ENCODE results near the gene ZMYND8. TPM values are rescaled to one million over a fixed set of nuclear protein-coding genes. Genes with fewer than 3 reads are reported as not detected.
A peak's percentile ranks its signal among the peaks of the same experiment; 100 is the strongest.

Gene ZMYND8
- total and polyA plus RNA-seq, 11 donors: 11.3 to 46.4 (median 28.7) TPM

- Histone ChIP-seq H3K4me1 (peaks cover 0 to 67% (median 42%) of the 10 kb centered on the region in 12 donors), H3K4me3 (no peak overlapping the region), H3K36me3 (peaks cover 0 to 46% (median 14%) of the 10 kb centered on the region in 9 donors), H3K27me3 (no peaks in the 10 kb centered on the region), H3K27ac (peak overlapping the region in 9 of 12 donors; percentile 39 to 87 (median 59)), H3K9me3 (no peaks in the 10 kb centered on the region)
- 72 to 82% (median 77%) methylated on average over 8 of the region's 8 CpGs for WGBS, 4 donors
- TF ChIP-seq POLR2A (IDR thresholded peaks at IDR 0.05) (no peak), CTCF (IDR thresholded peaks at IDR 0.05) (no peak)
- DNase-seq (no peak), ATAC-seq (no peak)
- intact Hi-C loops (cut with DNase I): loop anchor here in 1 of 10 donors (5.0 kb wide), 1 partner anchor 44 kb away; no protein-coding TSS in a partner anchor
These were observed 99.7 kb downstream of the ZMYND8 start for GRCh38 chr20:47256668-47257236.

DNA sequence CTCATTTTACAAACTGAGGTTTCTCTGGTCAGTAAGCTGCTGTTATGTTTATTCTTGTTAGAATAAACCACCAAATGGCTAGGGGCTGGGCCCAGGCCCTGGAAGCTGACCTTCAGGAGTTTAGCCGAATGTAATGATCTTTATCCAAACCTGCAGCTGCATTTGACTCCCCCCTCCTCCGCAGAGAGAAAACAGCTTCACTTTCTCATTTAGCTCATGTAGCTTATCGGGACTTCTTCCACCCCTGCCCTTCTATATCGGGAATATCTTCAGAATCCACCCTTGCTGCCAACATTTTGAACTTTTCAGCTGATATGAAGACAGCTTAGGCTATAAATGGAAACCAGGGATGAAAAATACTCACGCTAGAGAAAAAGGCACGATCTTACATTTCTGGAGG, 102.6 kb downstream of the ZMYND8 start:
- no peak for DNase-seq
- WGBS, 4 donors: 36 to 39% (median 38%) methylated on average over 6 of the region's 6 CpGs
- H3K27me3 ChIP-seq: no peaks in the 10 kb centered on the region
- peak overlapping the region; percentile 0 to 82 (median 66) for H3K27ac ChIP-seq
- TF ChIP-seq CTCF (IDR thresholded peaks at IDR 0.05) (no peak), POLR2A (IDR thresholded peaks at IDR 0.05) (no peak)
- H3K36me3 ChIP-seq: peaks cover 0 to 45% (median 12%) of the 10 kb centered on the region in 9 donors
- H3K4me3 ChIP-seq: peak overlapping the region in 1 of 12 donors; percentile 10
- intact Hi-C loops (cut with DNase I): no loop called here
- ATAC-seq: peak; percentile 10 to 64 (median 46)
- H3K9me3 ChIP-seq: no peaks in the 10 kb centered on the region
- peaks cover 0 to 62% (median 35%) of the 10 kb centered on the region in 12 donors for H3K4me1 ChIP-seq

DNA sequence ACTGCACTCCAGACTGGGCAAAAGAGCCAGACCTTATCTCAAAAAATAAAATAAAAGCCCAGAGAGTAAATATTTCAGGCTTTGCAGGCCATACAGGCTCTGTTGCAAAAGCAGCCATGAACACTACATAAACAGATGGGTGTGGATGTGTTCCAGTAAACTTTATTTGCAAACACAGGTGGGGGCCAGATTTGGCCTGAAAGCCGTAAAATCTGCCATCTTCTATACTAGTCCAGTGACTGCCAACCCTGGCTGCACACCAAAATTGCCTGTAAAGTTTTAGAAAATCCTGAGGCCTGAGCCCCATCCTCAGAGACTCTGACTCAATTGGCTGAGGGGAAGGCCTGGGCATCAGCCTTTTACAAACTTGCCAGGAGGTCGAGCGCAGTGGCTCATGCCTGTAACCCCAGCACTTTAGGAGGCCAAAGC, 103.6 kb downstream of the ZMYND8 start:
- WGBS, 4 donors: 94 to 98% (median 96%) methylated on average over 3 of the region's 3 CpGs
- TF ChIP-seq POLR2A (IDR thresholded peaks at IDR 0.05): no peak
- TF ChIP-seq CTCF (IDR thresholded peaks at IDR 0.05): no peak
- no peak for ATAC-seq
- H3K4me3 ChIP-seq: no peak overlapping the region
- intact Hi-C loops (cut with DNase I): no loop called here
- no peaks in the 10 kb centered on the region for H3K9me3 ChIP-seq
- peak overlapping the region in 9 of 12 donors; percentile 37 to 82 (median 71) for H3K27ac ChIP-seq
- H3K4me1 ChIP-seq: peaks cover 0 to 52% (median 25%) of the 10 kb centered on the region in 12 donors
- H3K27me3 ChIP-seq: no peaks in the 10 kb centered on the region
- H3K36me3 ChIP-seq: peaks cover 0 to 55% (median 22%) of the 10 kb centered on the region in 9 donors
- DNase-seq: no peak

DNA sequence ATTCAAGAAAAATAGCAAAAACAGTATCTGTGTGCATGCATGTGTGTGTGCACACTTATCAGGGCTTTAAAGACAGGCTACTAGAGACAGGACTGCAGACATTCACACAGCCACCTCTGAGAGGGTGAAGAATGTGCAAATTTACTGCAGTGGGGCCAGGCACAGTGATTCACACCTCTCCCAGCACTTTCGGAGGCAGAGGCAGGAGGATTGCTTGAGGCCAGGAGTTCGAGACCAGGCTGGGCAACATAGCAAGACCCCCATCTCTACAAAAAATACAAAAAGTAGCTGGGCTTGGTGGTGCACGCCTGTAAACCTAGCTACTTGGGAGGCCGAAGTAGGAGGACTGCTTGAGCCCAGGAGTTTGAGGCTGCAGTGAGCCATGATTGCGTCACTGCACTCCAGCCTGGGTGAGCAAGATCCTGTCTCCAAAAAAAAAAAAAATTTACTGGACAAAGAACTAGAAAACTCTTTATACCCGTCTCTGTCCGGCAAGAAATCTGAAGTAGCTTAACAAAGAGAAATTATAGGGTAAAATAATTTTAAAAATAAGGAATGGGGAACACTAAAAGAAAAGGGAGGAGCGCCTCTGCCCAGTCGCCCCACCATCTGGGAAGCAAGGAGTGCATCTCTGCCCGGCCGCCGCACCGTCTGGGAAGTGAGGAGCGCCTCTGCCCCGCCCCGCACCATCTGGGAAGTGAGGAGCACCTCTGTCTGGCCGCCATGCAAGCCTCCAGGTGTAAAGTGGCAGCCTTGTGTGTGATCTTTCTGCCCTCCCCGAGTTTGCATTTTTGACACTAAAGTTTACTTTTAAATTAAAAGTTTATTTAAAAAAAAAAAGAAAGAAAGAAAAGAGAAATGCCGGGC, 105.1 kb downstream of the ZMYND8 start:
- peaks cover 0 to 70% (median 36%) of the 10 kb centered on the region in 9 donors for H3K36me3 ChIP-seq
- H3K27me3 ChIP-seq: no peaks in the 10 kb centered on the region
- TF ChIP-seq CTCF (IDR thresholded peaks at IDR 0.05) (no peak), POLR2A (IDR thresholded peaks at IDR 0.05) (no peak)
- WGBS, 4 donors: 92 to 96% (median 96%) methylated on average over 19 of the region's 19 CpGs
- H3K27ac ChIP-seq: peak overlapping the region in 4 of 12 donors; percentile 14 to 82 (median 56)
- no peak overlapping the region for H3K4me3 ChIP-seq
- ATAC-seq: no peak
- peaks cover 0 to 45% (median 16%) of the 10 kb centered on the region in 12 donors for H3K4me1 ChIP-seq
- intact Hi-C loops (cut with DNase I): no loop called here
- no peak for DNase-seq
- H3K9me3 ChIP-seq: no peaks in the 10 kb centered on the region

Measured in heart left ventricle (tissue), 16 donors.